Kidney epithelial cell (primary cell): ENCODE measurements around the gene POU5F2. TPM values are rescaled to one million over a fixed set of nuclear protein-coding genes. Genes with fewer than 3 reads are reported as not detected.

Experiments used
- total RNA-seq: library from RNA; depleted of rRNA; stranded (reverse); fragments of >200 nt; gene quantifications from 2 replicates; pipeline ENCODE4 v1.2.3, GENCODE V29; 2015

Gene POU5F2
- total RNA-seq, 1 donor from 2014 or later, result 0.29 TPM

Other genes with a start within 250 kb of the POU5F2 start
- gene NR2F1-AS1, start 160.4 kb downstream of the POU5F2 start, total RNA-seq, result 5.3 and 9.5 TPM in 2 replicates
- 12.8 and 13.2 TPM in 2 replicates for gene NR2F1, start 158.4 kb downstream of the POU5F2 start, total RNA-seq